Activated naive CD8-positive, alpha-beta T cell treated with anti-CD3 and anti-CD28 coated beads for 36 hours (primary cell): ENCODE results near the gene PRSS36. TPM values are rescaled to one million over a fixed set of nuclear protein-coding genes. Genes with fewer than 3 reads are reported as not detected.

ENCODE experiments used
- DNase-seq: peaks from one replicate; pipeline ENCODE4 v3.0.0; 2021
- H3K27ac Mint-ChIP-seq: one replicate; pipeline ENCODE4 v1.8.0; 2022; ENCODE audit warnings: mild to moderate bottlenecking, moderate library complexity, mixed read lengths
- H3K27me3 Mint-ChIP-seq: one replicate; pipeline ENCODE4 v1.8.0; 2022; ENCODE audit warnings: mild to moderate bottlenecking, mixed read lengths
- H3K36me3 Mint-ChIP-seq: one replicate; pipeline ENCODE4 v1.8.0; 2021; ENCODE audit warnings: mild to moderate bottlenecking, mixed read lengths
- H3K4me1 Mint-ChIP-seq: one replicate; pipeline ENCODE4 v1.8.0; 2021; ENCODE audit warnings: mixed read lengths
- H3K4me3 Mint-ChIP-seq: one replicate; pipeline ENCODE4 v1.8.0; 2022; ENCODE audit warnings: mild to moderate bottlenecking, moderate library complexity, mixed read lengths
- H3K9me3 Mint-ChIP-seq: one replicate; pipeline ENCODE4 v1.8.0; 2022; ENCODE audit warnings: mixed read lengths
- total RNA-seq, 2 experiments: library from RNA; stranded (reverse); gene quantifications; one replicate each; pipeline ENCODE4 v1.2.3, GENCODE V29; 2021

The PRSS36 gene
- total RNA-seq, 2 experiments from 2014 or later: 0.74 TPM; not detected in 1

DNA sequence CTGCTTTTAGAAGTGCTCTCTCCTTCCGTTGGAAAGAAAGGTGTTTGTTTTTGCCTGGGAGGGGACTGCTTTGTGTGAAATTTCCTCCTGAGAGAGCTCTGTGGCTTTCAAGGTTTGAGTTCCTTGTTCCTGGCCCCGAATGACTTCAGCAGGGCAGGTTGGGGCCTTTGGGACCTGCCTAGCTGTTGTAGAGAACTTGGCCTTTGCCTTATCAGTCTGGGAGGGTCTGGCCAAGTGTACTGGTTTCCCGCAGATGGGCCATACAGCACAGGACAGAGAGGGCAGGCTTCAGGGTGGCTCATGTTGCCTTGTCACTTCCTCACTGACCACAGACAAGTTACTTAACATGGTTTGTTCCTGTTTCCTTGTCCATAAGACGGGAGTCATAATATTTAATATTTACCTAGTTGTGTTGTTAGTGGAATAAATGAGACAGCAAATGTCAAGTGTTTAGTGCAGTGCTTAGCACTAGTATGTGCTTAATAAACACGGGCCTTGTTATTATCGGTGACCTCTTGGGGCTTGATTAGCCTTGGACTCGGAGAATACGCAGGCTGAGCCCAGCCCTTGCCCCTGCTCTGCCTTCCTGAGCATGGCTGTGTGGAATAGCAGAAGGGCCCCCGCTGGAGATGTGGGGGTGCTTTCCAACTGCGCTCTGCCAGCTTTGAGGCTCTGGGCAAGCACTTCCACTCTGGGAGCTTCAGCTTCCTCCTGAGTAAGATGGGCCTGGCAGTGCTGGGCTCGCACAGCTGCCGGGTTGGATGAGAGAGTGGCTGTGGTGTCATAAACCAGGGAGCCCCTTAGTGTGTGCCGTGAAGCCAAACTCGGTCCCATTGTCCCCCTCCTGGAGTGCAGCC lies 20.9 kb downstream of the PRSS36 start:
- no peak for DNase-seq
- no peaks in the 10 kb centered on the region for H3K4me1 Mint-ChIP-seq
- peak overlapping the region; percentile 15 for H3K27ac Mint-ChIP-seq
- H3K27me3 Mint-ChIP-seq: no peaks in the 10 kb centered on the region
- H3K9me3 Mint-ChIP-seq: no peaks in the 10 kb centered on the region
- H3K36me3 Mint-ChIP-seq: peaks cover 3% of the 10 kb centered on the region
- no peak overlapping the region for H3K4me3 Mint-ChIP-seq

DNA sequence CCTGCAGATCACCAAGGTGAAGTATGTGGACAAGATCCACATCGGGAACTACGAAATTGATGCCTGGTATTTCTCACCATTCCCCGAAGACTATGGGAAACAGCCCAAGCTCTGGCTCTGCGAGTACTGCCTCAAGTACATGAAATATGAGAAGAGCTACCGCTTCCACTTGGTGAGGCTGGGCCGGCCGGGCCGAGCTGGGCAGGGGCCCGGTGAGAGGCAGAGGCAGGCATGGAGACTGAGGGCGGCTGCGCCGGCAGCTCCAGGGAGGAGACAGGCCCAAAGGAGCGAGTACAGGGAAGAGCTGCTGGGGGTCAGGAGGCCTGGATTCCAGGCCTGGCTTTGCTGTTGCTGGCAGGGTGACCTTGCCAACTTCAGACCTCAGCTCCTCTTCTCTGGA lies 22.7 kb downstream of the PRSS36 start:
- Mint-ChIP-seq H3K4me1 (no peaks in the 10 kb centered on the region), H3K4me3 (no peak overlapping the region), H3K27me3 (no peaks in the 10 kb centered on the region), H3K36me3 (peaks cover 7% of the 10 kb centered on the region), H3K27ac (no peak overlapping the region), H3K9me3 (no peaks in the 10 kb centered on the region)
- no peak for DNase-seq

DNA sequence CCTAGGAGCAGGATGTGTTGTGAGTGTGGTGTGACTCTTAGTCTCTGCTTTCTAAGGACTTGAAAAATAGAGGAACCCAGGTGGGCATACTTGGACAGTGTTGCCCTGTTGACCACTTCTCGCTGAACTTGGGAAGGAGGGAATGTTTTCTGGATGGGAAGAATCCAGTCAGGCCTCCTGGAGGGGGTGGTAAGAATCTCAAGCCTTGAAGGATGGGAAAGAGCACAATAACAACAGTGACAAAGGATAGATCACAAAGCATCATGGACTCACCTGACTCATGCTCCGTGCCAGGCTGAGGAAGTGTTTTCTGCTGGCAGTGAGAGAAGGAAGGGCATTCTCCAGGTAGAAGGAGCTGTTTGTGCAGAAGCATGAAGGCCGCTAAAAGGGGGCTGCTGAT lies 24.0 kb downstream of the PRSS36 start:
- H3K9me3 Mint-ChIP-seq: no peaks in the 10 kb centered on the region
- no peaks in the 10 kb centered on the region for H3K4me1 Mint-ChIP-seq
- no peaks in the 10 kb centered on the region for H3K27me3 Mint-ChIP-seq
- H3K4me3 Mint-ChIP-seq: no peak overlapping the region
- H3K27ac Mint-ChIP-seq: peak overlapping the region; percentile 39
- H3K36me3 Mint-ChIP-seq: peaks cover 7% of the 10 kb centered on the region
- no peak for DNase-seq

DNA sequence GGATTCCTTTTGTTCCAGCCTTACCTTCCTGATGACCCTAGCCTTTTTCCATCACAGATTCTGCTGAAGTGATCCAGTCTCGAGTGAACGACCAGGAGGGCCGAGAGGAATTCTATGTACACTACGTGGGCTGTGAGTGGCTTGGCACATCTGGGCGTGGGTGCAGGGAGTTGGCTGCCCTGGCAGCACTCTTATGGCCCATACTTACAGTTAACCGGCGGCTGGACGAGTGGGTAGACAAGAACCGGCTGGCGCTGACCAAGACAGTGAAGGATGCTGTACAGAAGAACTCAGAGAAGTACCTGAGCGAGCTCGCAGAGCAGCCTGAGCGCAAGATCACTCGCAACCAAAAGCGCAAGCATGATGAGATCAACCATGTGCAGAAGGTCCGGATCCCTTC lies 29.7 kb downstream of the PRSS36 start:
- Mint-ChIP-seq H3K27me3 (no peaks in the 10 kb centered on the region), H3K9me3 (no peaks in the 10 kb centered on the region), H3K27ac (no peak overlapping the region), H3K4me1 (peaks cover 17% of the 10 kb centered on the region), H3K4me3 (no peak overlapping the region), H3K36me3 (peaks cover 20% of the 10 kb centered on the region)
- no peak for DNase-seq

DNA sequence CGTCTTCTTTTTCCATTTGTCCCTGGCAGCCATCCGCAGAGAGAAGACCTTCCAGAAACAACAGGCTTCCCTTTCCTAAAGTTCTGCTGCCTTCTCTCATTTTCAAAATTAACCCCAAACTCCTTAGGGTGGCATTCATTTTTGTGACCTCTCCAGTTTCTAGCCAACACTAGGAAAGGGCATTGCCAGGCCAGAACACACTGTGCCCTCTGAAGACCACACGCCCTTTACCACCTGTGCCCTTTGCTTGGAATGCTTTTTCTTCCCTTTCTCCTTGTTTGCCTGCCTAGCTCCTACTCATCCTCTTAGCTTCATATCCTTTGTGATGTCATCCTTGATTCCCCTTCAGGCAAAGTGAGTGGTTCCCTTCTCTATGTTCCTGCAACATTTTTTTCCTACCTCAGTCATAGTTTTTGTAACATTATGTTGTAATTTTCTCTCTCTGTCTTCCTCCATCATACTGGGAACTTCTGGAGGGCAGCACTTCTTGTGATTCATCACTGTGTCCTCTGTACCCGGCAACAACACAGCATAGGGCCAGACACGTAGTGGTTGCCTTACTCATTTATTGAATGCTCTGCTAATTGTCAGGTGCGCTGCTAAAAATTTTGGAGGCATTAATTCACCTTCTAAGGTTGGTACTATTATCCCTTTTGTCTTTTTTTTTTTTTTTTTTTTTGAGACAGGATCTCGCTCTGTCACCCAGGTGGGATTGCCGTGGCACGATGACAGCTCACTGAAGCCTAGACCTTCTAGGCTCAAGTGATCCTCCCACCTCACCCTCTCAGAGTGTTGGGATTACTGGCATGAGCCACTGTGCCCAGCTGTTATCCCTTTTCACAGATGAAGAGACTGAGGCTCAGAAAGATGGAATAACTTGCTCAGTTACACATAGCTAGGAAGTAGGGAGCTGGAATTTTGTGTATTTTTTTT lies 31.4 kb downstream of the PRSS36 start:
- Mint-ChIP-seq H3K4me3 (peak overlapping the region; percentile 90), H3K36me3 (peaks cover 20% of the 10 kb centered on the region)

DNA sequence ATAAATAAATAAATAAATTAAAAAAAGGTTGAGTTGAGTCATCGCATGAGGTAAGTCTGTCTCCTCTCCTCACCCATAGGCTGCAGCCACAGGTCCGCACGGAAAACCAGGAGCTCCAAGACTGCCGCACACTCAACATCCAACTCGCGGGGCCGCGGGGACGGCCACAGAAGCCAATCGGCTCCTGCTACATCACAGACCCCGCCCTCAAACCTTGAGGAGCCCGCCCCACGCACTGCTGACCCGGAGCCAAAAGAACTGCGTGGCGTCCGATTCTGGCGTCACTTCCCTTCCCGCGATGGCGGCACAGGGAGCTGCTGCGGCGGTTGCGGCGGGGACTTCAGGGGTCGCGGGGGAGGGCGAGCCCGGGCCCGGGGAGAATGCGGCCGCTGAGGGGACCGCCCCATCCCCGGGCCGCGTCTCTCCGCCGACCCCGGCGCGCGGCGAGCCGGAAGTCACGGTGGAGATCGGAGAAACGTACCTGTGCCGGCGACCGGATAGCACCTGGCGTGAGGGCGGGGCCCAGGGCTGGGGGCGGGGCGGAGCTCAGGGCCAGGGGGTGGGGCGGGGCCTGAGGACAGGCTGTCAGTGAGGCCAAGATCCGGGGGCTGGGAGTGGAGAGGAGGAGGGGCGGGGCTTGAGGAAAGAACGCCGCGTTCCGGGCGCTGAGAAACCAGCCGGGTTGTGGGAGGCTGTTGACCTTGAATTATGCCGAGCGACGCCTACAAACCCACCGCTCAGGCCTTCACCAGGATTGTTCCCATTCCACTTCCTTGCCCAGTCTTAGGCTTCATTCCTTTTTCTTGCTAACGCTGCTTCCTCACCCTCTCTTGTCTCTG lies 32.3 kb downstream of the PRSS36 start, which contains the start of gene KAT8:
KAT8 (plus strand) TSS at position 281 of the 839 bp plus-strand sequence; CDS start at position 299, 18 bp downstream.
- peaks cover 17% of the 10 kb centered on the region for H3K4me1 Mint-ChIP-seq
- peak; percentile 97 for DNase-seq
- peaks cover 20% of the 10 kb centered on the region for H3K36me3 Mint-ChIP-seq
- peak within 1 kb of the TSS; percentile 90 for H3K4me3 Mint-ChIP-seq
- peak within 1 kb of the TSS; percentile 86 for H3K27ac Mint-ChIP-seq
- no peaks in the 10 kb centered on the region for H3K27me3 Mint-ChIP-seq
- H3K9me3 Mint-ChIP-seq: no peaks in the 10 kb centered on the region

More for the DNA sequence above, 31.4 kb downstream of the PRSS36 start:
- no peaks in the 10 kb centered on the region for H3K27me3 Mint-ChIP-seq
- DNase-seq: no peak
- H3K27ac Mint-ChIP-seq: peak overlapping the region; percentile 86
- H3K9me3 Mint-ChIP-seq: no peaks in the 10 kb centered on the region
- H3K4me1 Mint-ChIP-seq: peaks cover 17% of the 10 kb centered on the region

DNA sequence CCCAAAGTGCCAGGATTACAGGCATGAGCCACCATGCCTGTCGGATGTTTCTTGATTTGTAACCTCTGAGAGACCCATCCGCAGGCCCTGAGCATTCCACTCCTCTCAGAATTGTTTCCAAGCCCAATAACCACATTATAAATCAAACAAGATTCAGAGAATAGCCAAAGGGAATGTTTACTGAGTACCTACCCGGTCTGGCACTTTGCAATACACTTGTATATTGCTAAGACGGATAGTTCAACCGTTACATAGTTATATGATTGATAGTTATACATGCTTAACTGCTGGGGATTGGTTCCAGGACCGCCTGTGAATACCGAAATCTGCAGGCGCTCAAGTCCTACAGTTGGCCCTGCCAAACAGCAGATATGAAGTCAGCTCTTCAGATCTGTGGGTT lies 35.4 kb downstream of the PRSS36 start:
- Mint-ChIP-seq H3K27ac (no peak overlapping the region), H3K4me3 (no peak overlapping the region), H3K27me3 (no peaks in the 10 kb centered on the region), H3K4me1 (peaks cover 17% of the 10 kb centered on the region), H3K9me3 (no peaks in the 10 kb centered on the region), H3K36me3 (peaks cover 15% of the 10 kb centered on the region)
- no peak for DNase-seq

DNA sequence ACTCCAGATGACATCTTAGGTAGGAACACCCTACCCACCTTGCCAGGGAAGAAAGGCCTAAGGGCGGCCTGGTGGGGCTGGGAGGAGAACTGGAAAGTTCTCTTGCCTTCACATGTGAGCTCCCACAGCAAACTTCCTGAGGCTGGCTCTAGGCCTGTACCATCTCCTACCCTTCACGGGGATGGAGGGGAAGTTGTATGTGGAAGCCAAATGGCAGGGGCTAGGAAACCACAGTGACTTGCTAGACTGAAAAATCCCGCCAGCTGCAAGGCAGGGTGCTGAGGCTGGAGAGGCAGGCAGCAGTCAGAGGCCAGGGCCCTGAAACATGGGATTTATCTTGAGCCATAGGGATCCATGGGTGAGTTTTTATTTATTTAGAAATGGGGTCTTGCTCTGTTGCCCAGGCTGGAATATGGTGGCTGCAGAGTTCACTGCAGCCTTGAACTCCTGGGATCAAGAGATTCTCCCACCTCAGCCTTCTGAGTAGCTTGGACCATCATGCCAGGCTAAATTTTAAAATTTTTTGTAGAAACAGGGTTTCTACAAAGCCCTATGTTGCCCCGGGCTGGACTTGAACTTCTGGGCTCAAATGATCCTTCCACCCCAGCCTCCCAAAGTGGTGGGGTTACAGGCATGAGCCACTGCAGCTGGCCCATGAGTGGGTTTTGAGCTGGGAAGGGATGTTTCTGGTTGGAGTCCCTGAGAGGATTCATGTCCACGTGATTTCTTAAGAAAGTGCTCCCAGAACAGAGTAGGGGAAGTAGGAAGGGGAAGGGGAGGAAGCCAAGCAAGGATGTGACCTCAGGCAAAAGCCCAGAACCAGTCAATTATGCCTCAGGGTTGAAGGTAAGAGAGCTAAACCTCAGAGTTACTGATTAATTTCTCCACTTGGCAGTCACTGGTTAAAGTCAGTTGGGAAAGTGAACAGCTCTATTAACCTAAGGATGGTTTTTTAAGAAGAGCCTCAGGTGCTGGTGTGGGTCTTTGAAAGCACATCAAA lies 36.4 kb downstream of the PRSS36 start:
- Mint-ChIP-seq H3K4me1 (peaks cover 14% of the 10 kb centered on the region), H3K4me3 (no peak overlapping the region), H3K9me3 (no peaks in the 10 kb centered on the region), H3K36me3 (peaks cover 16% of the 10 kb centered on the region), H3K27me3 (no peaks in the 10 kb centered on the region), H3K27ac (peak overlapping the region; percentile 55)
- no peak for DNase-seq

DNA sequence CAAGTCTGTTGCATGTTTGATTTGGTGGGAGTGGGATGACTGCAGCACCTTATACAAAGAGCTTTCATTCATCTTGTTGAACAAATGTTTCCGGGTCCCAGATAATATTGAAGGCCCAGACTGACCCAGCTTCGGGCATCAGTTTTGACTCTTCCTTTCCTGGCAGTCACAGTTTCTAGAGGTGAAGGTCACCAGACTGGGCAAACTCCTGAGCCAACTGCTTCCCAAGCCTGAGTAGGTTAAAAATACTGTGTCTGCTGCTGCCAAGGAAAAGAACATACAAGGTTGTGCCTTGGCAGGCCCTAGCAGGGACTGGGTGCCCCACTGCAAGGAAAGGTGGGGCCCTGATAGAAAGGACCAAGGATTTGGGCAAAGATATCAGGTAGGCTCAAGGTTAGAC lies 37.2 kb downstream of the PRSS36 start:
- no peak overlapping the region for H3K4me3 Mint-ChIP-seq

DNA sequence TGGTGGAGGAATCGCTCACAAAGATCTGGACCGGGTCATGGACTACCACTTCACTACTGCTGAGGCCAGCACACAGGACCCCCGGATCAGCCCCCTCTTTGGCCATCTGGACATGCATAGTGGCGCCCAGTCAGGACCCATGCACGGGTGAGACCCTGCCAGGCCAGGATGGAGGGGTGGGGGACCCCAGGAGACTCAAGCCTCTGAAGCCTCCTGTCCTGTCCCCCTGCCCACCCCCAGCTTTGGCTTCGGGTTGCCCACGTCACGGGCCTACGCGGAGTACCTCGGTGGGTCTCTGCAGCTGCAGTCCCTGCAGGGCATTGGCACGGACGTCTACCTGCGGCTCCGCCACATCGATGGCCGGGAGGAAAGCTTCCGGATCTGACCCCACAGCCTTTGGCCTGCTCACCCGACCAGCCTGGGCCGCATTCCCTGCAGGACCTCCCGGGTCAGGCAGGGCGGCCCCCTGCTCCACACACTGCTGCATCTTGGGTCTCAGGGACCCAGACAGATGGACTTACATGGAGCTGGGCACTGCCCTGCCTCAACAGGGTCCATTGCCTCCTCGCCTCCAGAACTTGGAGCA lies 37.9 kb downstream of the PRSS36 start:
- no peaks in the 10 kb centered on the region for H3K27me3 Mint-ChIP-seq

More for the DNA sequence above, 37.2 kb downstream of the PRSS36 start:
- Mint-ChIP-seq H3K27me3 (no peaks in the 10 kb centered on the region), H3K4me1 (peaks cover 12% of the 10 kb centered on the region), H3K9me3 (no peaks in the 10 kb centered on the region), H3K36me3 (peaks cover 16% of the 10 kb centered on the region), H3K27ac (no peak overlapping the region)
- no peak for DNase-seq

DNA sequence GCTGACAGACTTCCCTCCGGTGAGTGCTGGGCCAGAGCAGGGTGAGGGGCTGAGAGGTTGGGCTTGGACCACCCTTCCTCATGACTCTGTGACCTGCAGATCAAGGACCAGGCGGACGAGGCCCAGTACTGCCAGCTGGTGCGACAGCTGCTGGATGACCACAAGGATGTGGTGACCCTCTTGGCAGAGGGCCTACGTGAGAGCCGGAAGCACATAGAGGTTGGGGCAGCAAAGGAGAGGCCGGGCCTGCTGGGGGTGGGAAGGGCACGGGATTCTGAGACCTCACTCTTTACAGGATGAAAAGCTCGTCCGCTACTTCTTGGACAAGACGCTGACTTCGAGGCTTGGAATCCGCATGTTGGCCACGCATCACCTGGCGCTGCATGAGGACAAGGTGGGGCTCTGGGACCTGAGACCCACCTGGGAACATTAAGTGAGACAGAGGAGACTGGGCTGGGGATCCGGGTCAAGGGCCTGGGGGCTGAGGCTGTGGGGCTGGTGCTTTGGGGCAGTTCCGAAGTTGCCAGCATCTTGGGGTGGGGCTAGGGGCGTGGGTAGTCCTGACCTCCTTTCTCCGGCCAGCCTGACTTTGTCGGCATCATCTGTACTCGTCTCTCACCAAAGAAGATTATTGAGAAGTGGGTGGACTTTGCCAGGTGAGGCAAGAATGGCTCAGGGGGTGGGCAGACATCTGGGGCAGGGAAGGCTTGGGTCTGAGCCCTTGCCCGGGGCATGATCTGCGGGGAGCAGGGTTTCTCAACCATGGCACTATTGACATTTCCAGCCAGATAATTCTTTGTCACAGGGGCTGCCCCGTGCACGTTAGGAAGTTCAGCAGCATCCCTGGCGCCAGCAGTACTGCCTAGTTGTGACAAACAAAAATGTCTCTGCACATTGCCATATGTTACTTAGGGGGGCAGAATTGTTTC lies 39.5 kb downstream of the PRSS36 start:
- H3K9me3 Mint-ChIP-seq: no peaks in the 10 kb centered on the region
- H3K4me3 Mint-ChIP-seq: peak overlapping the region; percentile 80
- H3K27ac Mint-ChIP-seq: peak overlapping the region; percentile 13
- peaks cover 22% of the 10 kb centered on the region for H3K4me1 Mint-ChIP-seq
- no peak for DNase-seq
- H3K36me3 Mint-ChIP-seq: peaks cover 9% of the 10 kb centered on the region
- no peaks in the 10 kb centered on the region for H3K27me3 Mint-ChIP-seq

More for the DNA sequence above, 37.9 kb downstream of the PRSS36 start:
- Mint-ChIP-seq H3K27ac (no peak overlapping the region), H3K4me3 (no peak overlapping the region), H3K9me3 (no peaks in the 10 kb centered on the region), H3K36me3 (peaks cover 16% of the 10 kb centered on the region), H3K4me1 (peaks cover 20% of the 10 kb centered on the region)
- no peak for DNase-seq

DNA sequence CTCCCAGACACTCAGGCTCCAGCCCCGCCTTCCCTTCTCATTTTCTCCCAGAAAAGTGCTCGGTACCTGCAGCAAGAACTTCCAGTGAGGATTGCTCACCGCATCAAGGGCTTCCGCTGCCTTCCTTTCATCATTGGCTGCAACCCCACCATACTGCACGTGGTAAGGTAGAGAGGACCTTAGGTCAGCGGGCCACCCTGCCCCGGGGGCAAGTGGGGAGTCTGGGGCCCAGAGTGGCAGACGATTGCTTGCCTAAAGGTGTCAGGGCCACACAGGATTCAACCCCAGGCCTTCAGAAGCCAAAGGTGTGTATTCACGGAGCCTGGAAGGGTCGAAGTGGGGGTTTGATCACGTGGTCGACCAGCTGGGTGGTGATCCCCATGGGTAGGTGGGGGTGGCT lies 40.2 kb downstream of the PRSS36 start:
- peaks cover 21% of the 10 kb centered on the region for H3K4me1 Mint-ChIP-seq
- H3K27ac Mint-ChIP-seq: peak overlapping the region; percentile 13
- no peaks in the 10 kb centered on the region for H3K9me3 Mint-ChIP-seq
- peak overlapping the region; percentile 80 for H3K4me3 Mint-ChIP-seq
- no peaks in the 10 kb centered on the region for H3K27me3 Mint-ChIP-seq
- DNase-seq: no peak
- H3K36me3 Mint-ChIP-seq: peaks cover 8% of the 10 kb centered on the region
